Glutamatergic neuron (in vitro differentiated cells): ENCODE data around the gene STAC. TPM values are rescaled to one million over a fixed set of nuclear protein-coding genes. Genes with fewer than 3 reads are reported as not detected.

Experiments
- DNase-seq: peaks from one replicate; pipeline ENCODE4 v3.0.0; 2022
- H3K27ac Mint-ChIP-seq: one replicate; pipeline ENCODE4 v1.8.0; 2020; ENCODE audit warnings: mild to moderate bottlenecking, mixed read lengths, inconsistent platforms; ENCODE audit not compliant: unreplicated experiment
- H3K27me3 Mint-ChIP-seq: one replicate; pipeline ENCODE4 v1.8.0; 2020; ENCODE audit warnings: mild to moderate bottlenecking, moderate library complexity, mixed read lengths, inconsistent platforms; ENCODE audit not compliant: unreplicated experiment
- H3K36me3 Mint-ChIP-seq: one replicate; pipeline ENCODE4 v1.8.0; 2020; ENCODE audit warnings: mild to moderate bottlenecking, mixed read lengths, inconsistent platforms; ENCODE audit not compliant: unreplicated experiment
- H3K4me1 Mint-ChIP-seq: one replicate; pipeline ENCODE4 v1.8.0; 2020; ENCODE audit warnings: mild to moderate bottlenecking, low read depth, mixed read lengths, inconsistent platforms; ENCODE audit not compliant: unreplicated experiment
- H3K4me3 Mint-ChIP-seq: one replicate; pipeline ENCODE4 v1.8.0; 2020; ENCODE audit warnings: mild to moderate bottlenecking, mixed read lengths, inconsistent platforms; ENCODE audit not compliant: unreplicated experiment
- H3K9me3 Mint-ChIP-seq: one replicate; pipeline ENCODE4 v1.8.0; 2020; ENCODE audit warnings: mild to moderate bottlenecking, moderate library complexity, mixed read lengths, inconsistent platforms; ENCODE audit not compliant: unreplicated experiment
- total RNA-seq: library from RNA; stranded (reverse); fragmentation: NEBNext Ultra II Directional; extraction: Animal tissue kit (Norgen Biotek cat#: 25700); gene quantifications from one replicate; pipeline ENCODE4 v1.2.1, GENCODE V29; 2021; ENCODE audit not compliant: unreplicated experiment
- TF ChIP-seq, protein P1 (sequence below): fragments of 200-600 bp; sonication (generic); IDR thresholded peaks from one replicate; pipeline ENCODE4 v1.5.0; 2021; ENCODE audit not compliant: partially characterized antibody, unreplicated experiment

The STAC gene
- total RNA-seq, 1 donor from 2014 or later = 1.2 TPM

DNA sequence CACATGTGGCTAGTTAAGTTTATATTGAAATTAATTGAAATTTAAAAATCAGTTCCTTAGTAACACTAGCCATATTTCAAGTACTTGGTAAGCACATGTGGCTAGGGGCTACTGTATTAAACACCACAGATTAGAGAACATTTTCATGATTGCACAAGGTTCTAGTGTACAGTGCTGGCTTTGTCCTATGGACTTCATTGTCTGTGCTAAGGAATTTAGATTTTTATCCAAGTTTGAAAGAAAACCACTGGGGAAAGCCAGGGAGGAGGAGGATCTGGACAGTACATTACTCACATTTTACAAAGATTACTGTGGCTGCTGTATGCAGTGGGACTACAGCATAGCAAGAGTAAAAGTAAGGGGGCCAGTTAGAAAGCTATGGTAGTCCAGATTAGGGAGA is 13.9 kb downstream of the STAC start:
- TF ChIP-seq, protein P1, sequence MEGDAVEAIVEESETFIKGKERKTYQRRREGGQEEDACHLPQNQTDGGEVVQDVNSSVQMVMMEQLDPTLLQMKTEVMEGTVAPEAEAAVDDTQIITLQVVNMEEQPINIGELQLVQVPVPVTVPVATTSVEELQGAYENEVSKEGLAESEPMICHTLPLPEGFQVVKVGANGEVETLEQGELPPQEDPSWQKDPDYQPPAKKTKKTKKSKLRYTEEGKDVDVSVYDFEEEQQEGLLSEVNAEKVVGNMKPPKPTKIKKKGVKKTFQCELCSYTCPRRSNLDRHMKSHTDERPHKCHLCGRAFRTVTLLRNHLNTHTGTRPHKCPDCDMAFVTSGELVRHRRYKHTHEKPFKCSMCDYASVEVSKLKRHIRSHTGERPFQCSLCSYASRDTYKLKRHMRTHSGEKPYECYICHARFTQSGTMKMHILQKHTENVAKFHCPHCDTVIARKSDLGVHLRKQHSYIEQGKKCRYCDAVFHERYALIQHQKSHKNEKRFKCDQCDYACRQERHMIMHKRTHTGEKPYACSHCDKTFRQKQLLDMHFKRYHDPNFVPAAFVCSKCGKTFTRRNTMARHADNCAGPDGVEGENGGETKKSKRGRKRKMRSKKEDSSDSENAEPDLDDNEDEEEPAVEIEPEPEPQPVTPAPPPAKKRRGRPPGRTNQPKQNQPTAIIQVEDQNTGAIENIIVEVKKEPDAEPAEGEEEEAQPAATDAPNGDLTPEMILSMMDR = no peak
- H3K27me3 Mint-ChIP-seq = peaks cover 2% of the 10 kb centered on the region
- H3K4me3 Mint-ChIP-seq = no peak overlapping the region
- peaks cover 7% of the 10 kb centered on the region for H3K9me3 Mint-ChIP-seq
- no peaks in the 10 kb centered on the region for H3K36me3 Mint-ChIP-seq
- no peak for DNase-seq
- peaks cover 10% of the 10 kb centered on the region for H3K4me1 Mint-ChIP-seq
- no peak overlapping the region for H3K27ac Mint-ChIP-seq

DNA sequence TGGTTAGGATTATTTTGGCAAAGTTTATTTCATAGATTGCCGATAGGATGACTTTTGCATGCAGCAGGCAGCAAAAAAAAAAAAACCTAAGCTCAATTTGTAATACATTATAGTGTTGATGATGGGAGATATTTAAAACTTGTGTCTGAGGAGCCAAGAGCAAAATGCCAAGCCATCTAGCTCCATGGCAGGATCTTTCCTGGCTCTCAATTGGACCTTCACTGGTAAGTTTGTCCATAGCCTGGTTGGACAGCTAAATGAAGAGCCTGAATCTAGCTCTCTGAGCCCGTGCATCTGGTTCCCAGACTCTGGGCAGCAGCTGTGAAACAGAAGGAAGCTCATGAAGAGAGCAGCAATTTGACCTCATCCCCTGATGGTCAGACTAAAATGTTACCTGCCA is 17.5 kb downstream of the STAC start:
- peaks cover 2% of the 10 kb centered on the region for H3K27me3 Mint-ChIP-seq
- peaks cover 5% of the 10 kb centered on the region for H3K9me3 Mint-ChIP-seq
- H3K36me3 Mint-ChIP-seq = no peaks in the 10 kb centered on the region
- H3K27ac Mint-ChIP-seq = peak overlapping the region; percentile 70
- H3K4me1 Mint-ChIP-seq = peaks cover 10% of the 10 kb centered on the region
- peak overlapping the region; percentile 57 for H3K4me3 Mint-ChIP-seq
- TF ChIP-seq, protein P1 = no peak
- DNase-seq = peak; percentile 41

DNA sequence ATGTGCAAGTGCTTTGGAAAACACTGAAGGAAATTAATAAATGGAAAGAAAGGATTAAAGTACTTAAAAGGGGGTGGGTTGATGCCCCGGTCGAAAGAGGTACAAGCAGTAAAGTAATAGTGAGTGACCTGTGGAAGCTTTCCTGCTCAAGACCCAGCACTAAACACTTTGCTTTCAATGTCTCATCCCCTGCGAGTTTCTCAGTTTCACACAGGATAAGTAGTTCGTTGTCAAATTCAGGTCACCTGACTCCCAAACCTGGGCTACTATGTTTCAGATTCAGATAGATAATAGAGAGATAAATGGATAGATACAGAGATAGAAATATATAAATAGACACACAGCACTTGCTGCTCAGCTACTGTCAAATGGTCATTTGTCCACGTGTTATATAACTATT is 19.6 kb downstream of the STAC start:
- Mint-ChIP-seq H3K27ac (no peak overlapping the region), H3K27me3 (peaks cover 2% of the 10 kb centered on the region), H3K4me1 (peaks cover 10% of the 10 kb centered on the region), H3K4me3 (no peak overlapping the region), H3K9me3 (peaks cover 5% of the 10 kb centered on the region), H3K36me3 (no peaks in the 10 kb centered on the region)
- no peak for DNase-seq
- TF ChIP-seq, protein P1 = no peak

DNA sequence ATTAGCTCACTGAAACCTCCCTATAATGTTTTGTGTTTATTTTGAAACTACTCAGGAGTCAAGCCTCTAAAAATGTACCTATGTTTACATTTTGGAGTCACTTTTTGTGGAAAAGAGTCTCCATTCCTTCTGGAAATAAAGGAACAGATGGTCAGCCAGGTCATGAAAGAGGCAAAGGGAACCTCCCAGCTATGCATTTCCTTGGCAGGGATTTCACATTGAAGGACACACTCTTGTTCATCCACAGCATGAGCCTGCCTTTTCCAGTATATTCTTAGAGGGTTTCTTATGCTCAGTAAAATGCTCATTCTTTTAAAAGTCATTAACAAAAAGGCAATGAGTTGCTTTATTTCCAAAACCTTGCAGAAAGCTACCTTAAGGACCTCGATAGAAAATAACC is 20.8 kb downstream of the STAC start:
- TF ChIP-seq, protein P1 = no peak
- Mint-ChIP-seq H3K27me3 (peaks cover 2% of the 10 kb centered on the region), H3K27ac (no peak overlapping the region), H3K4me1 (peaks cover 10% of the 10 kb centered on the region), H3K4me3 (no peak overlapping the region), H3K9me3 (peaks cover 5% of the 10 kb centered on the region), H3K36me3 (no peaks in the 10 kb centered on the region)
- no peak for DNase-seq

DNA sequence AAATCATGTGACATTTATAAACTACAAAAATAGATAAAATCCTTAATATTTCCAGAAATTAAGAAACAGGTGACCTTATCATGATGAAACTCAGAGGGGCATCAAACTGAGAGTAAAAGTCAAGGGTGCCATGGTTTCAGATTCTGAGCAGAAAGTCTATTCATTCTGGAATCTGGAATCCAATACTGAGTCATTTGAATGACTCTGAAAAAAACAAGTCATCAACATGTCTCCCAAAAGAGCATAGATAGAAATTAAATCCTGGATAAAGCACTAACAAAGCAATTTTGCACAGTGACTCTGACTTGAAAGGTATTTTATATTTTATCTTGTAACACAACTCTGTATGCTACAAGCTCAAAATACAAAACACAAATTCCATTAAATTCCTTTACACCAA is 23.4 kb downstream of the STAC start:
- no peaks in the 10 kb centered on the region for H3K27me3 Mint-ChIP-seq
- H3K36me3 Mint-ChIP-seq = no peaks in the 10 kb centered on the region
- no peak for DNase-seq
- no peak overlapping the region for H3K27ac Mint-ChIP-seq
- TF ChIP-seq, protein P1 = no peak
- H3K9me3 Mint-ChIP-seq = no peaks in the 10 kb centered on the region
- no peaks in the 10 kb centered on the region for H3K4me1 Mint-ChIP-seq
- no peak overlapping the region for H3K4me3 Mint-ChIP-seq
